ENCODE data around the gene HRH2. TPM values are rescaled to one million over a fixed set of nuclear protein-coding genes. Genes with fewer than 3 reads are reported as not detected.

The HRH2 gene
- polyA plus RNA-seq, 1 donor (not counting 4 experiments of a cell fraction or from before 2014, with no cell fraction given): not detected

DNA sequence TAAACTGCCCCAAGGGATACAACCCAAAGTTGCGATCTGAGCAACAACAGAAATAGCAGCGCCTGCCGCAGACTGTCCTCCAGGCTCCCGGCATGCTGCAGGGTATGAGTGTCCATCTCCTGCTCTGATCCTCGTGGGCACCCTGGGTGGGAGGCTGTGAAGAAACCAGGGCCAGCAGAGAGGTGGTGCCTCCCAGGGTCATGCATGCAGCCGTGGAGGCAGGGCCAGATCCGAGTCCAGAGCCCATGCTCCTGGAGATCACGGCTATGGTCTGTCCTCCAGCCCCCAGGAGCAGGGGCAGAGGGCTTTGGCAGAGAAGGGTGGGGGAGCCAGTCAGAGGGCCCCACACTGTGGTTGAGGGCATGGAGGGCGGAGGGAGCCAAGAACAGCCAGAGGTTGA, 29.0 kb downstream of the HRH2 start:
- no peaks in the 10 kb centered on the region for H3K79me2 ChIP-seq (ENCODE audit: control insufficient read depth, insufficient read depth, low read length)
- no peaks in the 10 kb centered on the region for H4K20me1 ChIP-seq (ENCODE audit: control insufficient read depth, extremely low read depth, insufficient read depth, low read length)
- H3K9me1 ChIP-seq (ENCODE audit: control insufficient read depth, extremely low read depth, insufficient read depth, low read length): no peaks in the 10 kb centered on the region
- H3K4me2 ChIP-seq (ENCODE audit: control insufficient read depth, extremely low read depth, insufficient read depth, low read depth, low read length): no peak overlapping the region
- H3K36me3 ChIP-seq (ENCODE audit: control insufficient read depth in 2 of 2, extremely low read depth in 1 of 2, insufficient read depth in 2 of 2, low read length in 2 of 2): no peaks in the 10 kb centered on the region
- DNase-seq (ENCODE audit: low read depth, low spot score) (no peak), FAIRE-seq (no peak)
- H3K9me3 ChIP-seq (ENCODE audit: control insufficient read depth, low read depth, low read length): no peaks in the 10 kb centered on the region
- H3K9ac ChIP-seq (ENCODE audit: control insufficient read depth, extremely low read depth, insufficient read depth, low read length): no peak overlapping the region
- H2AFZ ChIP-seq (ENCODE audit: control insufficient read depth, low read length): no peak overlapping the region
- H3K27ac ChIP-seq (ENCODE audit: control insufficient read depth, insufficient read depth, low read length): no peak overlapping the region
- TF ChIP-seq EZH2 (IDR thresholded peaks at IDR 0.05; ENCODE audit: low read length): no peak
- TF ChIP-seq, protein P1, sequence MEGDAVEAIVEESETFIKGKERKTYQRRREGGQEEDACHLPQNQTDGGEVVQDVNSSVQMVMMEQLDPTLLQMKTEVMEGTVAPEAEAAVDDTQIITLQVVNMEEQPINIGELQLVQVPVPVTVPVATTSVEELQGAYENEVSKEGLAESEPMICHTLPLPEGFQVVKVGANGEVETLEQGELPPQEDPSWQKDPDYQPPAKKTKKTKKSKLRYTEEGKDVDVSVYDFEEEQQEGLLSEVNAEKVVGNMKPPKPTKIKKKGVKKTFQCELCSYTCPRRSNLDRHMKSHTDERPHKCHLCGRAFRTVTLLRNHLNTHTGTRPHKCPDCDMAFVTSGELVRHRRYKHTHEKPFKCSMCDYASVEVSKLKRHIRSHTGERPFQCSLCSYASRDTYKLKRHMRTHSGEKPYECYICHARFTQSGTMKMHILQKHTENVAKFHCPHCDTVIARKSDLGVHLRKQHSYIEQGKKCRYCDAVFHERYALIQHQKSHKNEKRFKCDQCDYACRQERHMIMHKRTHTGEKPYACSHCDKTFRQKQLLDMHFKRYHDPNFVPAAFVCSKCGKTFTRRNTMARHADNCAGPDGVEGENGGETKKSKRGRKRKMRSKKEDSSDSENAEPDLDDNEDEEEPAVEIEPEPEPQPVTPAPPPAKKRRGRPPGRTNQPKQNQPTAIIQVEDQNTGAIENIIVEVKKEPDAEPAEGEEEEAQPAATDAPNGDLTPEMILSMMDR (optimal IDR thresholded peaks at IDR 0.05 in 1 of 3, IDR thresholded peaks at IDR 0.05 in 1 of 3, conservative IDR thresholded peaks at IDR 0.05 in 1 of 3; ENCODE audit: extremely low read depth in 1 of 3, insufficient read depth in 2 of 3, low read length in 3 of 3): no peak
- dilution Hi-C loops (cut with MboI; ENCODE audit: extremely low pct_ligation_motif_present, low sequenced_read_pairs): no loop called here
- H3K27me3 ChIP-seq (ENCODE audit: control insufficient read depth, extremely low read depth, insufficient read depth, low read length): peaks cover 21% of the 10 kb centered on the region
- no peak overlapping the region for H3K4me3 ChIP-seq (ENCODE audit: control insufficient read depth in 2 of 3, extremely low read depth in 1 of 3, insufficient read depth in 2 of 3, low read depth in 1 of 3, low read length in 3 of 3)
- H3K4me1 ChIP-seq (ENCODE audit: control insufficient read depth, extremely low read depth, insufficient read depth, low read length): no peaks in the 10 kb centered on the region

DNA sequence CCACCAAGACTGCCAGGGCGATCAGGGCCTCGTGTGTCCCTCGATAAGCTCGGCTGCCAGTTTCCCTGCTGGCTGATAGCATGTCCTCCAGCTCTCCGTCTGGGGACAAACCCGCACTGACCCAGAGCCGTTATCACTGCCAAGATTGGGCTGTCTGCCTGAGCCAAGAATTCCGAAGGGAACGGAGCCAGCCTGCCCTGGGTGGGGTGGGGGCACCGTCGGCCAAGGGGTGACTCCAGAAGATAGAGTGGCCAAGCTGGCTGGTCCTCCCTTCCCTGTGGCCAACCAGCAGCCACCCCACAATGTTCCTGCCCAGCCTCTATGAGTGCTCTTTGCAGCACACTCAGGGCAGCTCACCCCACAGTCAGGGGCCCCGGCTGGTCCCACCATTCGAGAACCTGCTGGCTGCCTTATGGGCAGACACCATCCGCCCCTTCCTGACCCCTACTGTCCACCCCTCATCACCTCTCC, 29.4 kb downstream of the HRH2 start:
- dilution Hi-C loops (cut with MboI; ENCODE audit: extremely low pct_ligation_motif_present, low sequenced_read_pairs): no loop called here
- no peaks in the 10 kb centered on the region for H4K20me1 ChIP-seq (ENCODE audit: control insufficient read depth, extremely low read depth, insufficient read depth, low read length)
- no peak overlapping the region for H3K9ac ChIP-seq (ENCODE audit: control insufficient read depth, extremely low read depth, insufficient read depth, low read length)
- no peak overlapping the region for H3K27ac ChIP-seq (ENCODE audit: control insufficient read depth, insufficient read depth, low read length)
- H2AFZ ChIP-seq (ENCODE audit: control insufficient read depth, low read length): no peak overlapping the region
- H3K9me3 ChIP-seq (ENCODE audit: control insufficient read depth, low read depth, low read length): no peaks in the 10 kb centered on the region
- H3K36me3 ChIP-seq (ENCODE audit: control insufficient read depth in 2 of 2, extremely low read depth in 1 of 2, insufficient read depth in 2 of 2, low read length in 2 of 2): no peaks in the 10 kb centered on the region
- peaks cover 17% of the 10 kb centered on the region for H3K27me3 ChIP-seq (ENCODE audit: control insufficient read depth, extremely low read depth, insufficient read depth, low read length)
- no peaks in the 10 kb centered on the region for H3K79me2 ChIP-seq (ENCODE audit: control insufficient read depth, insufficient read depth, low read length)
- DNase-seq (ENCODE audit: low read depth, low spot score) (no peak), FAIRE-seq (no peak)
- no peak overlapping the region for H3K4me2 ChIP-seq (ENCODE audit: control insufficient read depth, extremely low read depth, insufficient read depth, low read depth, low read length)
- no peaks in the 10 kb centered on the region for H3K9me1 ChIP-seq (ENCODE audit: control insufficient read depth, extremely low read depth, insufficient read depth, low read length)
- H3K4me1 ChIP-seq (ENCODE audit: control insufficient read depth, extremely low read depth, insufficient read depth, low read length): no peaks in the 10 kb centered on the region
- no peak overlapping the region for H3K4me3 ChIP-seq (ENCODE audit: control insufficient read depth in 2 of 3, extremely low read depth in 1 of 3, insufficient read depth in 2 of 3, low read depth in 1 of 3, low read length in 3 of 3)
- no peak for TF ChIP-seq EZH2 (IDR thresholded peaks at IDR 0.05; ENCODE audit: low read length)
- TF ChIP-seq, protein P1 (optimal IDR thresholded peaks at IDR 0.05 in 1 of 3, IDR thresholded peaks at IDR 0.05 in 1 of 3, conservative IDR thresholded peaks at IDR 0.05 in 1 of 3; ENCODE audit: extremely low read depth in 1 of 3, insufficient read depth in 2 of 3, low read length in 3 of 3): no peak
